ENCODE measurements around the gene VCL. TPM values are rescaled to one million over a fixed set of nuclear protein-coding genes. Genes with fewer than 3 reads are reported as not detected.

VCL gene
- total RNA-seq, 2 experiments from 2014 or later: 70.1 to 71.8 TPM

GRCh38 chr10:74076961-74077360 is 79.0 kb downstream of the VCL start:
- Mint-ChIP-seq H3K27me3 (no peaks in the 10 kb centered on the region), H3K36me3 (ENCODE audit: low read depth) (peaks cover 54% of the 10 kb centered on the region), H3K4me1 (peaks cover 47% of the 10 kb centered on the region), H3K27ac (no peak overlapping the region), H3K9me3 (no peaks in the 10 kb centered on the region), H3K4me3 (no peak overlapping the region)
- no peak for DNase-seq
- ChIA-PET POLR2A (interaction anchor here (1.0 to 3.7 kb wide), 3 partner anchors 21 to 187 kb away, joined by 3 to 14 read pairs (median 4); no protein-coding TSS in a partner anchor), CTCF (interaction anchor here (0.6 to 6.1 kb wide), 4 partner anchors 15 to 197 kb away, joined by 3 to 76 read pairs (median 4); no protein-coding TSS in a partner anchor)

DNA sequence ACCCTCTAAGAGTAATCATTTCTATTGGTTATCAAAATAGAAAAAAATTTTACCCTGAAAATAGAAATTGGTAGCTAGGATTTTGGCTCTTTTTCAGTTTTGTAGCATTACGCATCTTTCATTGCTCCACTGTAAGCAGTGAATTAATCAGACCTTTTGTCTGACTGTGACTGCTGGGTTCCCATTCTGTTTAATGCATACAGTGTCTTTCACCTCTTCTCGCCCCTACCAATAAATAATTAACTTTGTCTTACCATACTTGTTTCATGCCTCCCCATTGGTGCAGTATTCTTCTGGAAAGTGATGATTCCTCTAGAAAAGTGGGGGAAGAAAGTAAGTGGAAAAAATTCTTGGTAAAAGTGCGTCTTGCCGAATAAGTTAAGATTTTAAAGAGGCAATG is 79.5 kb downstream of the VCL start:
- POLR2A ChIA-PET: interaction anchor here (0.6 to 3.7 kb wide), 3 partner anchors 21 to 197 kb away, joined by 3 to 14 read pairs (median 3); no protein-coding TSS in a partner anchor
- peaks cover 49% of the 10 kb centered on the region for H3K4me1 Mint-ChIP-seq
- H3K36me3 Mint-ChIP-seq (ENCODE audit: low read depth): peaks cover 57% of the 10 kb centered on the region
- DNase-seq: no peak
- no peak overlapping the region for H3K4me3 Mint-ChIP-seq
- CTCF ChIA-PET: interaction anchor here (0.6 to 6.1 kb wide), 3 partner anchors 15 to 190 kb away, joined by 4 to 76 read pairs (median 5); no protein-coding TSS in a partner anchor
- no peaks in the 10 kb centered on the region for H3K27me3 Mint-ChIP-seq
- no peak overlapping the region for H3K27ac Mint-ChIP-seq
- no peaks in the 10 kb centered on the region for H3K9me3 Mint-ChIP-seq

DNA sequence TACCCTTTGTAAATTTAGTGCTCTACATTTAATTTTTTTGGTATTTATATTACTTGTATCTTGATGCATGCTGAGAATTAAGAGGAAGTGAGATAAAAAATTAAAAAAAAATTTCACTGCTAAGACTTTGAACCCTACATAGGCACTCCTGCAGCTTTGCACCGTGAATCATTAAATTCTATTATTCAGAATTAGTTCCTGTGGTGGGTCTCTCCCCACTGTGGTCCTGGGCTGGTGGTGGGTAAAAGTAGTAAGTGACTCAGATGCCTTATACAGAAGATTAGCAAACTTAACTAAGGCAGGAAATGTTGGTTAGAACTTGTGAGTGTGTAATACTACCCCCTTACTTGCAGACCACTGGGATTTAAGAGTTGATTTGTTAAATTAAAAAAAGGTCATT is 80.1 kb downstream of the VCL start:
- DNase-seq: peak; percentile 72
- POLR2A ChIA-PET: interaction anchor here (0.6 to 3.7 kb wide), 4 partner anchors 22 to 198 kb away, joined by 3 to 14 read pairs (median 3); no protein-coding TSS in a partner anchor
- Mint-ChIP-seq H3K4me3 (no peak overlapping the region), H3K9me3 (no peaks in the 10 kb centered on the region), H3K27me3 (no peaks in the 10 kb centered on the region), H3K27ac (peak overlapping the region; percentile 12), H3K36me3 (ENCODE audit: low read depth) (peaks cover 54% of the 10 kb centered on the region), H3K4me1 (peaks cover 50% of the 10 kb centered on the region)
- CTCF ChIA-PET: interaction anchor here (1.0 to 6.1 kb wide), 3 partner anchors 22 to 198 kb away, joined by 3 to 76 read pairs (median 4); no protein-coding TSS in a partner anchor

GRCh38 chr10:74079028-74079935 is 81.4 kb downstream of the VCL start:
- peaks cover 47% of the 10 kb centered on the region for H3K36me3 Mint-ChIP-seq (ENCODE audit: low read depth)
- H3K4me3 Mint-ChIP-seq: no peak overlapping the region
- ChIA-PET CTCF (interaction anchor here (1.4 to 6.1 kb wide), 6 partner anchors 27 to 200 kb away, joined by 4 to 76 read pairs (median 23); no protein-coding TSS in a partner anchor), POLR2A (interaction anchor here (0.6 to 3.7 kb wide), 6 partner anchors 23 to 123 kb away, joined by 3 to 14 read pairs (median 3); no protein-coding TSS in a partner anchor)
- no peaks in the 10 kb centered on the region for H3K27me3 Mint-ChIP-seq
- no peaks in the 10 kb centered on the region for H3K9me3 Mint-ChIP-seq
- no peak for DNase-seq
- H3K27ac Mint-ChIP-seq: peak overlapping the region; percentile 8
- H3K4me1 Mint-ChIP-seq: peaks cover 48% of the 10 kb centered on the region

DNA sequence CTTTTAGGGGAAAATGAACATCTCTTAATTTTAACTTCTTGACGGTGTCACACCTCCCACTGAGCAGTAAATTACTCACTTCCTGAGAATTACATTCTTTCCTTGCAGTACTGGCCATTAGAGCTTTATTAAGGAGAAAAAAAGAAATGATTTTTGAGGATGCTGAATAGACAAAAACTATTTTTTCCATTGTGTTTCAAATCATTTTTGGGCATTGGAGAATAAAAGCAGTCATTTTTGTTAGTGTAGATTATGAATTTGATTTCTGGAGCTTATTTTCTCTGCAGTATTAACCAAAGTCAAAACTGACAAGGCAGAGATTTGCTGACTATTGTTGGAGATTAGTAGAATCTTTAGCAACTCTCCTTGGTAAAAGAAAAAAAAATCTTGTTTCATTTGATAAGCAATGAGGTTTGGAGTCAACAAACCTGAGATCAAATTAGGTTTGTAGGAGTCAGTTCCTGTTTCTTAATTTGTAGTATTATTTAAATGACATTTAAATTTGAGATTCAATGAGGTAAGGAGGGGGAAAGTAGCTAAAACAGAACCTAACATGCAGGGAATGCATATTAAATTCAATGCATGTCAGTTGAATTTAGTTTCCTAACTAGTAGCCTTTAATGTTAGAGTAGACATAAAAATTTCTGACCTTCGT is 82.1 kb downstream of the VCL start:
- CTCF ChIA-PET: interaction anchor here (0.7 to 6.1 kb wide), 12 partner anchors 8 to 201 kb away, joined by 3 to 76 read pairs (median 6); partner anchors contain the start of gene AP3M1
- DNase-seq: no peak
- POLR2A ChIA-PET: interaction anchor here (0.6 to 1.6 kb wide), 5 partner anchors 14 to 106 kb away, joined by 3 to 4 read pairs (median 3); no protein-coding TSS in a partner anchor
- Mint-ChIP-seq H3K4me3 (no peak overlapping the region), H3K4me1 (peaks cover 53% of the 10 kb centered on the region), H3K36me3 (ENCODE audit: low read depth) (peaks cover 43% of the 10 kb centered on the region), H3K27me3 (no peaks in the 10 kb centered on the region), H3K27ac (no peak overlapping the region), H3K9me3 (no peaks in the 10 kb centered on the region)

- peaks cover 35% of the 10 kb centered on the region for H3K36me3 Mint-ChIP-seq (ENCODE audit: low read depth)
- H3K27ac Mint-ChIP-seq: no peak overlapping the region
- POLR2A ChIA-PET: interaction anchor here (0.9 to 1.6 kb wide), 6 partner anchors 9 to 107 kb away, joined by 3 to 4 read pairs (median 3); no protein-coding TSS in a partner anchor
- H3K9me3 Mint-ChIP-seq: no peaks in the 10 kb centered on the region
- no peaks in the 10 kb centered on the region for H3K27me3 Mint-ChIP-seq
- peaks cover 57% of the 10 kb centered on the region for H3K4me1 Mint-ChIP-seq
- CTCF ChIA-PET: interaction anchor here (0.6 to 6.1 kb wide), 22 partner anchors 8 to 235 kb away, joined by 3 to 76 read pairs (median 3); partner anchors contain the start of gene AP3M1
- peak; percentile 45 for DNase-seq
- H3K4me3 Mint-ChIP-seq: no peak overlapping the region
These were observed 83.4 kb downstream of the VCL start for GRCh38 chr10:74081192-74081803.

DNA sequence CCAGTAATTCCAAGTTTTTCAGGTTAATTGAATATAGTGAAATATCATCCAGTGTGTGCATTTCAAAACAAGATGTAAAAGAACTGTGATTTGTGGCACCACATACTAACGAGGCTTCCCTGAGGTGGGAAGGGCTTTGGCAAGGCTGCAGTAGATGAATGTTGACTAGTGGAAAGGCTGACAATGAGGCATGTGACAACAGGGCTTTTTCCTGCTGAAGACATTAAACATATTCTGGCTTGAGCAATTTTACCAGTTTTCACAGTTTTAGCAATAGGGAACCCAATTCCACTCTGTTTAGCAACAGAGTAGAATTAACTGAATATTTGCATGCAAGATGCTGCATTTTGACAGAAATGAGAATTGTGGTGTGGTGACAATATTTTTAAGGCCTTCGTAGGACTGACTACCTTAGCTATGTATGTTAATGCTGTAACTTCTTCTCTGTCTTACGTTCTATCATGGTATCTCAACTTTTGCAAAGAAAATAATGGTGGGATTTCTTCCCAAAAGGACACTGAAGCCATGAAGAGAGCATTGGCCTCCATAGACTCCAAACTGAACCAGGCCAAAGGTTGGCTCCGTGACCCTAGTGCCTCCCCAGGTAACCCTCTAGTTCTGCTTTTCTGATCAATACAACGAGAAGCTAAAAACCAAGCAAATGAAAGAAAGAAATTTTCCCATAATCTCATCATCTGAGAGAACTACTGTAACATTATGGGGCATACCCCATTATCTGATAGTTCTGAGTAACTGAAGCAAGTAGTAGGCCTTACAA is 84.2 kb downstream of the VCL start:
- no peaks in the 10 kb centered on the region for H3K27me3 Mint-ChIP-seq
- no peak overlapping the region for H3K4me3 Mint-ChIP-seq
- ChIA-PET CTCF (interaction anchor here (0.6 to 6.1 kb wide), 20 partner anchors 8 to 203 kb away, joined by 3 to 76 read pairs (median 4); no protein-coding TSS in a partner anchor), POLR2A (interaction anchor here (0.9 to 1.6 kb wide), 5 partner anchors 8 to 55 kb away, joined by 3 to 4 read pairs (median 3); no protein-coding TSS in a partner anchor)
- no peaks in the 10 kb centered on the region for H3K9me3 Mint-ChIP-seq
- DNase-seq: no peak
- H3K27ac Mint-ChIP-seq: no peak overlapping the region
- H3K4me1 Mint-ChIP-seq: peaks cover 57% of the 10 kb centered on the region
- H3K36me3 Mint-ChIP-seq (ENCODE audit: low read depth): peaks cover 36% of the 10 kb centered on the region

- no peak overlapping the region for H3K4me3 Mint-ChIP-seq
- H3K4me1 Mint-ChIP-seq: peaks cover 47% of the 10 kb centered on the region
- H3K27ac Mint-ChIP-seq: no peak overlapping the region
- H3K36me3 Mint-ChIP-seq (ENCODE audit: low read depth): peaks cover 33% of the 10 kb centered on the region
- no peak for DNase-seq
- H3K9me3 Mint-ChIP-seq: no peaks in the 10 kb centered on the region
- no peaks in the 10 kb centered on the region for H3K27me3 Mint-ChIP-seq
- POLR2A ChIA-PET: no interaction called here
- CTCF ChIA-PET: interaction anchor here (1.4 to 4.5 kb wide), 3 partner anchors 143 to 204 kb away, joined by 8 to 30 read pairs (median 28); no protein-coding TSS in a partner anchor
These were observed 85.4 kb downstream of the VCL start for GRCh38 chr10:74083304-74083703.

DNA sequence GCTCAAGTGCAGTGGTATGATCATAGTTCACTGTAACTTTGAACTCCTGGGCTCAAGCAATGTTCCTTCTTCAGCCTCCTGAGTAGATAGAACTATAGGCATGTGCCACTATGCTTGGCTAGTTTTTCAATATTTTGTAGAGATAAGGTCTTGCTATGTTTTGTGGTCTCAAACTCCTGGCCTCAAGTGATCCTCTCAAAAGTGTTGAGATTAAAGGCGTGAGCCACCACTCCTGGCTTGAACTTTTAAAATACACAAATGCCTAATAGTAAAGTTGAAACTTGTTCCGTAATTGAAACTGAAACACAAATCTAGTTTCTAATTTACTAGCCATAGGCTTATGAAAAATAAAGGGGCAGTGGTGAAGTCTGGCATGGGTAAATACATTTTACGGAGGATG is 87.0 kb downstream of the VCL start:
- H3K4me1 Mint-ChIP-seq: peaks cover 31% of the 10 kb centered on the region
- POLR2A ChIA-PET: no interaction called here
- CTCF ChIA-PET: no interaction called here
- H3K4me3 Mint-ChIP-seq: peak overlapping the region; percentile 30
- DNase-seq: no peak
- H3K9me3 Mint-ChIP-seq: no peaks in the 10 kb centered on the region
- H3K36me3 Mint-ChIP-seq (ENCODE audit: low read depth): peaks cover 44% of the 10 kb centered on the region
- no peaks in the 10 kb centered on the region for H3K27me3 Mint-ChIP-seq
- peak overlapping the region; percentile 74 for H3K27ac Mint-ChIP-seq

DNA sequence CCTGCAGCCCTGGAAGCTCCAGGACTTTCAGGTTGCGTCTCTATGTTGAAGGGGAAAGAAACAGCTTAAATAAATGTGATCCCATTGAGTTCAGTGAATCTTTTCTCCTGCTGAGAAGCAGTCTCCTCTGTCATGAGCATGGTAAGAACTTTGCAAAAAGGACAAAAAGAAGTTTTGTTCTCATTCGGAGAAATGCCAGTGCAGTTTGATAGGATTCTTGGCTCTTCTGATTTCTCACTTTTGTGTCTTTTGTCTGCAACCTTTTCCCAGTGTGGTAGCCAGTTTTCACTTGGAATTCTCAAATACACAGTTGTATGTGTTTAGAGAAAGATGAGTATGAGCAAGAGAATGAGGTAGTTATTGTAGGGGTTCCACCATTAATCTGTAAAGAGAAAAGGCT is 88.4 kb downstream of the VCL start:
- Mint-ChIP-seq H3K36me3 (ENCODE audit: low read depth) (peaks cover 54% of the 10 kb centered on the region), H3K27ac (no peak overlapping the region), H3K4me3 (no peak overlapping the region), H3K27me3 (no peaks in the 10 kb centered on the region), H3K9me3 (no peaks in the 10 kb centered on the region), H3K4me1 (peaks cover 20% of the 10 kb centered on the region)
- ChIA-PET CTCF (no interaction called here), POLR2A (no interaction called here)
- no peak for DNase-seq

- Mint-ChIP-seq H3K9me3 (no peaks in the 10 kb centered on the region), H3K36me3 (ENCODE audit: low read depth) (peaks cover 50% of the 10 kb centered on the region), H3K4me1 (peaks cover 13% of the 10 kb centered on the region), H3K4me3 (no peak overlapping the region), H3K27ac (no peak overlapping the region), H3K27me3 (no peaks in the 10 kb centered on the region)
- POLR2A ChIA-PET: no interaction called here
- CTCF ChIA-PET: interaction anchor here (1.4 to 1.6 kb wide), 2 partner anchors 14 to 148 kb away, joined by 5 read pairs; no protein-coding TSS in a partner anchor
- no peak for DNase-seq
These were observed 90.8 kb downstream of the VCL start for GRCh38 chr10:74088722-74089121.

Data from activated CD4-positive, alpha-beta memory T cell treated with anti-CD3 and anti-CD28 coated beads, Interleukin-2, amount 10 ng/mL, durations not matched to agents 7 days and 5 days (primary cell).